ENCODE measurements around the gene CRABP2.

Gene CRABP2

DNA sequence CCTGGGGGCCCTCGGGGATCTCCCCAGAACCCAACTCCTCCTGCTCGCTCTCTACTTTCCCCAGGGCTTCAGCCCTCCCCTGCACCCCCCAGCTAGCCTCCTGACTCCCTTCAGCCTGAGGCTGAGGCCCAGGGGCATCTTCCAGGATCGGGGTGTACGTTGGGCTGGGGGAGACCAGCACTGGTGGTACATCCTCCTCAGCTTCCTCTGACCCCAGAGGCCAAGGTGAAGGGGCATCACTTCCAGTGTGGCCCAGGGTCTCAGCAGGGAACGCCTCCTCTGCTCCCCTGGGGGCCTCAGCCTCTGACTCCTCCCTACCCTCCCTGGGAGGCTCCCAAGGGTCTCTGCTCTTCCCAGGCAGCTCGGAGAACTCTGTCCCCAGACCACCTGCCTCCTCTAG, 35.0 kb downstream of the CRABP2 start:
- Histone ChIP-seq H3K79me2 (ENCODE audit: low read length) (no peaks in the 10 kb centered on the region), H3K27me3 (replicated peaks; ENCODE audit: insufficient read depth, low read length) (peaks cover 56% of the 10 kb centered on the region), H3K27ac (ENCODE audit: low read length) (no peak overlapping the region), H4K20me1 (ENCODE audit: insufficient read depth, low read length) (no peaks in the 10 kb centered on the region), H2AFZ (ENCODE audit: low read length) (no peak overlapping the region), H3K4me3 (ENCODE audit: low read length) (no peak overlapping the region), H3K4me2 (ENCODE audit: low read depth, low read length) (no peak overlapping the region), H3F3A (ENCODE audit: insufficient read depth, low read length) (no peaks in the 10 kb centered on the region), H3K4me1 (ENCODE audit: low read length) (peaks cover 4% of the 10 kb centered on the region), H3K9me2 (replicated peaks; ENCODE audit: insufficient read depth, low read length) (no peaks in the 10 kb centered on the region), H3K36me3 (replicated peaks; ENCODE audit: insufficient read depth, low read length) (no peaks in the 10 kb centered on the region), H3K9ac (ENCODE audit: low read length) (no peak overlapping the region), H3K9me3 (replicated peaks; ENCODE audit: insufficient read depth, low read length) (no peaks in the 10 kb centered on the region)
- no peak for TF ChIP-seq EZH2 (optimal IDR thresholded peaks at IDR 0.05; ENCODE audit: low read depth, low read length)
- TF ChIP-seq, protein P1, sequence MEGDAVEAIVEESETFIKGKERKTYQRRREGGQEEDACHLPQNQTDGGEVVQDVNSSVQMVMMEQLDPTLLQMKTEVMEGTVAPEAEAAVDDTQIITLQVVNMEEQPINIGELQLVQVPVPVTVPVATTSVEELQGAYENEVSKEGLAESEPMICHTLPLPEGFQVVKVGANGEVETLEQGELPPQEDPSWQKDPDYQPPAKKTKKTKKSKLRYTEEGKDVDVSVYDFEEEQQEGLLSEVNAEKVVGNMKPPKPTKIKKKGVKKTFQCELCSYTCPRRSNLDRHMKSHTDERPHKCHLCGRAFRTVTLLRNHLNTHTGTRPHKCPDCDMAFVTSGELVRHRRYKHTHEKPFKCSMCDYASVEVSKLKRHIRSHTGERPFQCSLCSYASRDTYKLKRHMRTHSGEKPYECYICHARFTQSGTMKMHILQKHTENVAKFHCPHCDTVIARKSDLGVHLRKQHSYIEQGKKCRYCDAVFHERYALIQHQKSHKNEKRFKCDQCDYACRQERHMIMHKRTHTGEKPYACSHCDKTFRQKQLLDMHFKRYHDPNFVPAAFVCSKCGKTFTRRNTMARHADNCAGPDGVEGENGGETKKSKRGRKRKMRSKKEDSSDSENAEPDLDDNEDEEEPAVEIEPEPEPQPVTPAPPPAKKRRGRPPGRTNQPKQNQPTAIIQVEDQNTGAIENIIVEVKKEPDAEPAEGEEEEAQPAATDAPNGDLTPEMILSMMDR (IDR thresholded peaks at IDR 0.05; ENCODE audit: low read length), result no peak
- TF ChIP-seq EZH2phosphoT487 (IDR thresholded peaks at IDR 0.05; ENCODE audit: low read length), result no peak
- no peak for DNase-seq

DNA sequence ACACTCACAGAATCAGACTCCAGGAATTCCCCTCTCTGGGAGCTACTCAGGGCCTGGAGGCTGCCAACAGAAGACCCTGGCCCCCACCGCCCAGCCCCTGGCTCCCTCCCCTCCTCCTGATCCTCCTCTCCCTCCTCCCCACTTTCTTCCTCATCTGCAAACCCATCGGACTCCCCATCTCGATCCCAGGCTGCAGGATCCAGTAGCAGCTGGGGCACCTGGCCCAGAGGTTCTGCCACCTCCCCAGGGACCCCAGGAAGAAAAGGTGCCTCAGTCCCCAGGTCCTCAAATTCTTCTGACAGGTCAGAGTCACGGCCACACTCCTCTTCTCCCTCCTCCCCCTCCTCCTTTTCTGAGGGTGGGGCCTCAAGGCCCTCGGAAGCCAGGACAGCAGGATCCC, 35.6 kb downstream of the CRABP2 start:
- Histone ChIP-seq H3K9ac (ENCODE audit: low read length) (no peak overlapping the region), H3K4me1 (ENCODE audit: low read length) (peaks cover 9% of the 10 kb centered on the region), H3K36me3 (replicated peaks; ENCODE audit: insufficient read depth, low read length) (no peaks in the 10 kb centered on the region), H3K79me2 (ENCODE audit: low read length) (no peaks in the 10 kb centered on the region), H4K20me1 (ENCODE audit: insufficient read depth, low read length) (no peaks in the 10 kb centered on the region), H3K9me3 (replicated peaks; ENCODE audit: insufficient read depth, low read length) (no peaks in the 10 kb centered on the region), H3F3A (ENCODE audit: insufficient read depth, low read length) (no peaks in the 10 kb centered on the region), H3K4me3 (ENCODE audit: low read length) (no peak overlapping the region), H3K27me3 (replicated peaks; ENCODE audit: insufficient read depth, low read length) (peaks cover 51% of the 10 kb centered on the region), H3K9me2 (replicated peaks; ENCODE audit: insufficient read depth, low read length) (no peaks in the 10 kb centered on the region), H3K27ac (ENCODE audit: low read length) (no peak overlapping the region), H3K4me2 (ENCODE audit: low read depth, low read length) (no peak overlapping the region), H2AFZ (ENCODE audit: low read length) (no peak overlapping the region)
- TF ChIP-seq, protein P1 (IDR thresholded peaks at IDR 0.05; ENCODE audit: low read length), result no peak
- TF ChIP-seq EZH2 (optimal IDR thresholded peaks at IDR 0.05; ENCODE audit: low read depth, low read length) (no peak), EZH2phosphoT487 (IDR thresholded peaks at IDR 0.05; ENCODE audit: low read length) (no peak)
- no peak for DNase-seq

DNA sequence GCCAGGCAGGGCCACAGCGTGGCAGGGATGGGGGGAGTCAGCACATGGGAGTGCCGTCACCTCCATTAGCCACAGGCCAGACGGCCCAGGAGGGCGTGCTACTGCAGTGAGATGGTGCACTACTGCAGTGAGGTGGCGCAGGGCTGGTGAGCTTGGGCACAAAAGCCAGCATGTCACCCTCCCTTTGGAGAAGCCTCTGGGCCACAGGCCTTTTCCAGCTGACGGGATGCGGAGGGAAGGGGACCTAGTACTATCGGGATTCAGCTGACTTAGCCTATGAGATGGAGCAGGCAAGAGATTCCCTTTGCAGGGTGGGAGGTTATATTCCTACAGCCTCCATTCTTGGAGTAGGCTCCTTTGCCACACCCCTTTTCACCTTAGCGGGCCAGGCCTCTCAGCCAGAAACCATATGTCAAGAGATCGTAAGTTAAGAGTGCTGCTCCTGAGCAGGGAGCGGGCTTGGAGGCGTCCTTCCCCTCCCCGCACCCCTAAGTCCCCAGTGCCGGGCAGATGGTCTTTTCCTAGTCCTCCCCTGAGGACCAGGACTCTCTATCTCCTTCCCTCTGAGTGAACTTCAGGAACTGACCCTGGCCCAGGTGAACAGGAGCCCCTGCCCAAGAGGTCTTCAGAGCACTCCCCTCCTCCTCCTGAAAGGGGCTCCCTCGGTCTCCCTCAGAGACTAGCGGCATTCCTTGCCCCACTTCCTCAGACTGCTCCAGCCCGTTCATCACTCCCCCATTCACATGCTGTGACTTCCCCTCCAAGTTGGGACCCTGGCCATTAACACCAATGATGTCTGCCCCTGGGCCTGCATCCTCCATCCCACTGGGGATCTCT, 36.4 kb downstream of the CRABP2 start:
- Histone ChIP-seq H3K4me2 (ENCODE audit: low read depth, low read length) (no peak overlapping the region), H3K9ac (ENCODE audit: low read length) (no peak overlapping the region)
- no peak for DNase-seq

More for the DNA sequence above, 36.4 kb downstream of the CRABP2 start:
- Histone ChIP-seq H3K27ac (ENCODE audit: low read length) (no peak overlapping the region), H3F3A (ENCODE audit: insufficient read depth, low read length) (no peaks in the 10 kb centered on the region), H2AFZ (ENCODE audit: low read length) (no peak overlapping the region), H3K36me3 (replicated peaks; ENCODE audit: insufficient read depth, low read length) (no peaks in the 10 kb centered on the region), H3K4me1 (ENCODE audit: low read length) (peaks cover 16% of the 10 kb centered on the region), H3K9me2 (replicated peaks; ENCODE audit: insufficient read depth, low read length) (no peaks in the 10 kb centered on the region), H3K9me3 (replicated peaks; ENCODE audit: insufficient read depth, low read length) (no peaks in the 10 kb centered on the region), H4K20me1 (ENCODE audit: insufficient read depth, low read length) (no peaks in the 10 kb centered on the region), H3K4me3 (ENCODE audit: low read length) (no peak overlapping the region), H3K27me3 (replicated peaks; ENCODE audit: insufficient read depth, low read length) (peaks cover 43% of the 10 kb centered on the region), H3K79me2 (ENCODE audit: low read length) (no peaks in the 10 kb centered on the region)
- TF ChIP-seq EZH2phosphoT487 (IDR thresholded peaks at IDR 0.05; ENCODE audit: low read length), result no peak
- TF ChIP-seq, protein P1 (IDR thresholded peaks at IDR 0.05; ENCODE audit: low read length), result no peak
- no peak for TF ChIP-seq EZH2 (optimal IDR thresholded peaks at IDR 0.05; ENCODE audit: low read depth, low read length)

Measured in MM.1S (cell line).